ENCODE measurements around the gene CSNK1G1. TPM values are rescaled to one million over a fixed set of nuclear protein-coding genes. Genes with fewer than 3 reads are reported as not detected.

Gene CSNK1G1
- total RNA-seq, 2 experiments from 2014 or later = 16.7 to 20.4 TPM

GRCh38 chr15:64305261-64305660 is 50.7 kb downstream of the CSNK1G1 start:
- DNase-seq (no peak), ATAC-seq (no peak)
- no peak for TF ChIP-seq CTCF (IDR thresholded peaks at IDR 0.05)
- Mint-ChIP-seq H3K4me3 (no peak overlapping the region), H3K27ac (no peak overlapping the region), H3K36me3 (ENCODE audit: low read depth) (peaks cover 12% of the 10 kb centered on the region), H3K4me1 (ENCODE audit: low read depth) (peaks cover 7% of the 10 kb centered on the region), H3K27me3 (no peaks in the 10 kb centered on the region), H3K9me3 (no peaks in the 10 kb centered on the region)
- POLR2A ChIA-PET = interaction anchor here (1.0 kb wide), 1 partner anchor 36 kb away, joined by 3 read pairs; no protein-coding TSS in a partner anchor
- CTCF ChIA-PET = interaction anchor here (1.0 kb wide), 1 partner anchor 95 kb away, joined by 4 read pairs; no protein-coding TSS in a partner anchor
- intact Hi-C loops (cut with micrococcal nuclease) = no loop called here

DNA sequence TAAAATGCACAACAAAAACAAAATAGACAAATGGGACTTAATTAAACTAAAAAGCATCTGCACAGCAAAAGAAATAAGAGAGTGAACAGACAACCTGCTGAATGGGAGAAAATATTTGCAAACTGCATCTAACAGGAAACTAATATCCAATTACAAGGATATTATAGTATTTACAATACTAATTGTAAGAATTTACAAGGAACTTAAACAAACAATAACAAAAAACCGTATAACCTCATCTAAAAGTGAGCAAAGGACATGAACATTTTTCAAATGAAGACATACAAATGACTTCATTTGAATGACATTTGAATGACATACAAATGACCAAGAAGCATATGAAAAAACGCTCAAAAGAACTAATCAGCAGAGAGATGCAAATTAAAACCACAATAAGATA is 66.4 kb downstream of the CSNK1G1 start:
- Mint-ChIP-seq H3K27me3 (no peaks in the 10 kb centered on the region), H3K36me3 (ENCODE audit: low read depth) (peaks cover 5% of the 10 kb centered on the region), H3K4me1 (ENCODE audit: low read depth) (peaks cover 15% of the 10 kb centered on the region), H3K27ac (no peak overlapping the region), H3K4me3 (no peak overlapping the region), H3K9me3 (no peaks in the 10 kb centered on the region)
- POLR2A ChIA-PET = no interaction called here
- CTCF ChIA-PET = no interaction called here
- TF ChIP-seq CTCF (IDR thresholded peaks at IDR 0.05) = no peak
- ATAC-seq (no peak), DNase-seq (no peak)
- intact Hi-C loops (cut with micrococcal nuclease) = no loop called here

DNA sequence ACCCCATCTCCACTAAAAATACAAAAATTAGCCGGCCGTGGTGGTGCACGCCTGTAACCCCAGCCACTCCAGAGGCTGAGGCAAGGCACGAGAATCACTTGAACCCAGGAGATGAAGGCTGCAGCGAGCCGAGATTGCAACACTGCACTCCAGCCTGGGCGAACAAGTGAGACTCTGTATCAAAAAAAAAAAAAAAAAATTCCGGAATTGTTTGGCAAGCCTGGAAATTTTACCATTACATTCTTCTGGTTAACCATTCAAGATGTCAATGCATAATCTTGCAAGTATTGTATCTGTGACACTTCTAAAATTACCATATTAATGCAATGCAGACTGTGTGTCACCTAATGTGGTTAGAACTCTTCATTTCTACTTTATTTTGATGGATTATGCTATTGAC is 67.0 kb downstream of the CSNK1G1 start:
- DNase-seq (no peak), ATAC-seq (no peak)
- POLR2A ChIA-PET = no interaction called here
- Mint-ChIP-seq H3K36me3 (ENCODE audit: low read depth) (peaks cover 5% of the 10 kb centered on the region), H3K4me3 (no peak overlapping the region), H3K4me1 (ENCODE audit: low read depth) (peaks cover 16% of the 10 kb centered on the region), H3K27ac (no peak overlapping the region), H3K9me3 (no peaks in the 10 kb centered on the region), H3K27me3 (no peaks in the 10 kb centered on the region)
- TF ChIP-seq CTCF (IDR thresholded peaks at IDR 0.05) = no peak
- CTCF ChIA-PET = no interaction called here
- intact Hi-C loops (cut with micrococcal nuclease) = no loop called here

DNA sequence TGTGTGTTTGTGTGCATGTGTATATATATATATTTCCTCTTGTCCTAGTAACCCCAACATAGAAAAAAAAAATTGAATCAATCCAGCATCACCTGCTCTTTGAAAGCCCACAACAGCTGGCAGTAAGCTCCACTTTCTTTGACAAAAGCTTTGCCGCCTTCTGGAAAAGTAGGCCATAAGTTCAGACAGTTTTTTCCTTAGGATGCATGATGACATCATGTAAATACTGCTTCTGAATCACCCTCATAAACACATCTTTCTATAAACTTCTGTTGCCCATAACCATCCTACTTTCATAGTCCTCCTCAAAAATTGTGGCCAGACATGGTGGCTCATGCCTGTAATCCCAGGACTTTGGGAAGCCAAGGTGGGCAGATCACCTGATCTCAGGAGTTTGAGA is 67.4 kb downstream of the CSNK1G1 start:
- peaks cover 7% of the 10 kb centered on the region for H3K36me3 Mint-ChIP-seq (ENCODE audit: low read depth)
- POLR2A ChIA-PET = interaction anchor here (0.6 kb wide), 1 partner anchor 60 kb away, joined by 3 read pairs; no protein-coding TSS in a partner anchor
- no peaks in the 10 kb centered on the region for H3K27me3 Mint-ChIP-seq
- intact Hi-C loops (cut with micrococcal nuclease) = no loop called here
- peaks cover 16% of the 10 kb centered on the region for H3K4me1 Mint-ChIP-seq (ENCODE audit: low read depth)
- DNase-seq (no peak), ATAC-seq (no peak)
- CTCF ChIA-PET = interaction anchor here (1.2 kb wide), 1 partner anchor 22 kb away, joined by 3 read pairs; no protein-coding TSS in a partner anchor
- H3K9me3 Mint-ChIP-seq = no peaks in the 10 kb centered on the region
- no peak for TF ChIP-seq CTCF (IDR thresholded peaks at IDR 0.05)
- H3K27ac Mint-ChIP-seq = no peak overlapping the region
- no peak overlapping the region for H3K4me3 Mint-ChIP-seq

GRCh38 chr15:64287953-64288352 is 68.0 kb downstream of the CSNK1G1 start:
- intact Hi-C loops (cut with micrococcal nuclease) = no loop called here
- Mint-ChIP-seq H3K27ac (no peak overlapping the region), H3K4me3 (no peak overlapping the region), H3K27me3 (no peaks in the 10 kb centered on the region), H3K36me3 (ENCODE audit: low read depth) (peaks cover 5% of the 10 kb centered on the region), H3K4me1 (ENCODE audit: low read depth) (peaks cover 12% of the 10 kb centered on the region), H3K9me3 (no peaks in the 10 kb centered on the region)
- POLR2A ChIA-PET = interaction anchor here (0.6 kb wide), 1 partner anchor 60 kb away, joined by 3 read pairs; no protein-coding TSS in a partner anchor
- DNase-seq (no peak), ATAC-seq (no peak)
- CTCF ChIA-PET = interaction anchor here (1.2 kb wide), 1 partner anchor 22 kb away, joined by 3 read pairs; no protein-coding TSS in a partner anchor
- TF ChIP-seq CTCF (IDR thresholded peaks at IDR 0.05) = no peak

Measured in activated CD8-positive, alpha-beta T cell treated with anti-CD3 and anti-CD28 coated beads for 36 hours (primary cell).